HG03521 (cell line): ENCODE results near the gene LYPD3.
"Not testable (repeated sequence)": the region's sequence is repeated elsewhere in the genome, so short reads cannot be mapped to it uniquely, and the experiment has no call there.

Experiments
- ATAC-seq: cut with Tn5 transposase; IDR thresholded peaks from one replicate; pipeline ENCODE4 v1.9.1; 2021; ENCODE audit warnings: mild to moderate bottlenecking, moderate library complexity; ENCODE audit not compliant: unreplicated experiment

Gene LYPD3

GRCh38 chr19:43465468-43466120, at the start of gene LYPD3:
Gene LYPD3 (minus strand): TSS chr19:43465608. CDS start chr19:43465571, 37 bp downstream.
- ATAC-seq: no peak

GRCh38 chr19:43512399-43512798, 47.0 kb upstream of the LYPD3 start:
- ATAC-seq: not testable (repeated sequence)

- no peak for ATAC-seq
These were observed 45.9 kb upstream of the LYPD3 start for GRCh38 chr19:43511324-43511723.

- no peak for ATAC-seq
These were observed 45.3 kb upstream of the LYPD3 start for GRCh38 chr19:43510713-43511112.

- ATAC-seq: no peak
These were observed 42.5 kb upstream of the LYPD3 start for GRCh38 chr19:43507880-43508279.

GRCh38 chr19:43506629-43507028, 41.2 kb upstream of the LYPD3 start:
- ATAC-seq: no peak

GRCh38 chr19:43505941-43506340, 40.5 kb upstream of the LYPD3 start:
- ATAC-seq: no peak

- ATAC-seq: no peak
These were observed 39.7 kb upstream of the LYPD3 start for GRCh38 chr19:43505186-43505456.

GRCh38 chr19:43504426-43505185, 39.2 kb upstream of the LYPD3 start, which contains the start of gene PHLDB3:
Gene PHLDB3 (minus strand): TSS chr19:43504746. CDS start chr19:43504118, 628 bp downstream.
- peak; percentile 31 for ATAC-seq

- peak; percentile 84 for ATAC-seq
These were observed 38.4 kb upstream of the LYPD3 start for GRCh38 chr19:43503501-43504425.

- no peak for ATAC-seq
These were observed 37.1 kb upstream of the LYPD3 start for GRCh38 chr19:43502419-43502976.

GRCh38 chr19:43501661-43502418, 36.4 kb upstream of the LYPD3 start:
- ATAC-seq: no peak

GRCh38 chr19:43499042-43499441, 33.6 kb upstream of the LYPD3 start:
- ATAC-seq: no peak

GRCh38 chr19:43498233-43498842, 32.9 kb upstream of the LYPD3 start:
- no peak for ATAC-seq

GRCh38 chr19:43496960-43497359, 31.6 kb upstream of the LYPD3 start:
- no peak for ATAC-seq

GRCh38 chr19:43495082-43495481, 29.7 kb upstream of the LYPD3 start:
- no peak for ATAC-seq

- no peak for ATAC-seq
These were observed 25.4 kb upstream of the LYPD3 start for GRCh38 chr19:43490759-43491158.

GRCh38 chr19:43489979-43490599, 24.7 kb upstream of the LYPD3 start:
- no peak for ATAC-seq

- ATAC-seq: no peak
These were observed 23.9 kb upstream of the LYPD3 start for GRCh38 chr19:43489310-43489709.

GRCh38 chr19:43488179-43488578, 22.8 kb upstream of the LYPD3 start:
- no peak for ATAC-seq
